NB4 (cell line): Measurements from ENCODE around the gene WDR1.

Experiments
- CTCF ChIP-seq: IDR thresholded peaks from one replicate; pipeline ENCODE4 v1.5.1; 2012; ENCODE audit warnings: low read depth, low read length
- MAX ChIP-seq: IDR thresholded peaks from 2 replicates; pipeline ENCODE4 v1.6.1; 2011; ENCODE audit warnings: low read depth, low read length
- POLR2A ChIP-seq: IDR thresholded peaks from 2 replicates; pipeline ENCODE4 v1.6.1; 2011; ENCODE audit warnings: mild to moderate bottlenecking; ENCODE audit not compliant: insufficient read length; ENCODE audit errors: extremely low read depth

- TF ChIP-seq POLR2A (no peak), CTCF (no peak), MAX (no peak)
These were observed 18.5 kb downstream of the WDR1 start for GRCh38 chr4:10097906-10098779.
